SK-N-SH (cell line): Measurements from ENCODE around the gene ETV3. TPM values are rescaled to one million over a fixed set of nuclear protein-coding genes. Genes with fewer than 3 reads are reported as not detected.

Experiments used
- CTCF ChIA-PET: fragments of 300-600, 350-600 bp; formaldehyde crosslinking; extraction: SDS; loops from one replicate; lab custom pipeline; 2021; lab: Yijun Ruan, JAX
- POLR2A ChIA-PET: fragments of 350-600 bp; sonication (Branson Sonifier 250); formaldehyde crosslinking; extraction: SDS; loops from one replicate; lab custom pipeline; 2020; ENCODE audit warnings: antibody characterized with exemption, inconsistent platforms; lab: Yijun Ruan, JAX
- DNase-seq: peaks from one replicate; pipeline ENCODE4 v3.0.0; 2012
- H2AFZ ChIP-seq: fragments of 200-600 bp; sonication (generic); 2 replicates; pipeline ENCODE4 v1.8.1; 2016; ENCODE audit warnings: antibody characterized with exemption, mild to moderate bottlenecking, low read depth
- H3F3A ChIP-seq: fragments of 200-600 bp; sonication (generic); replicated peaks from 2 replicates; pipeline ENCODE3; 2016; ENCODE audit warnings: antibody characterized with exemption, mild to moderate bottlenecking; ENCODE audit not compliant: insufficient read depth
- H3K27ac ChIP-seq, 2 experiments: fragments of 200-500 bp in 1 of 2; fragments of 200-600 bp in 1 of 2; sonication (Bioruptor generic) in 1 of 2; sonication (generic), shearing (Covaris generic) in 1 of 2; 2 replicates each; pipeline versions ENCODE4 v1.5.1 to v1.6.1; 2014 to 2016; ENCODE audit warnings: low read depth in 2 of 2, inconsistent platforms in 1 of 2, low read length in 1 of 2, mild to moderate bottlenecking in 1 of 2, mixed read lengths in 1 of 2
- H3K27me3 ChIP-seq: fragments of 200-600 bp; sonication (generic), shearing (Covaris generic); 2 replicates; pipeline ENCODE4 v1.6.1; 2016; ENCODE audit warnings: mixed run types; ENCODE audit not compliant: insufficient read depth
- H3K36me3 ChIP-seq, 2 experiments: fragments of 200-500 bp in 1 of 2; fragments of 200-600 bp in 1 of 2; sonication (Bioruptor generic) in 1 of 2; sonication (generic) in 1 of 2; replicated peaks in 1 of 2; 2 replicates each; pipeline versions ENCODE3 to v1.5.1; 2014 to 2016; ENCODE audit warnings: low read length in 1 of 2, mild to moderate bottlenecking in 1 of 2; ENCODE audit not compliant: insufficient read depth in 2 of 2, control insufficient read depth in 1 of 2
- H3K4me1 ChIP-seq, 2 experiments: fragments of 200-500 bp in 1 of 2; fragments of 200-600 bp in 1 of 2; sonication (Bioruptor generic) in 1 of 2; sonication (generic), shearing (Covaris generic) in 1 of 2; 2 replicates each; pipeline versions ENCODE4 v1.5.1 to v1.6.1; 2014 to 2016; ENCODE audit warnings: low read depth in 1 of 2, low read length in 1 of 2, mixed run types in 1 of 2; ENCODE audit not compliant: insufficient read depth in 2 of 2, control insufficient read depth in 1 of 2
- H3K4me2 ChIP-seq: fragments of 200-600 bp; sonication (generic), shearing (Covaris generic); 2 replicates; pipeline ENCODE4 v1.6.1; 2017; ENCODE audit warnings: mixed run types
- H3K4me3 ChIP-seq, 2 experiments: fragments of 200-500 bp in 1 of 2; fragments of 200-600 bp in 1 of 2; sonication (Bioruptor generic) in 1 of 2; sonication (generic), shearing (Covaris generic) in 1 of 2; 2 replicates each; pipeline versions ENCODE4 v1.5.1 to v1.8.1; 2014 to 2016; ENCODE audit warnings: low read depth in 2 of 2, inconsistent platforms in 1 of 2, low read length in 1 of 2, mild to moderate bottlenecking in 1 of 2, mixed read lengths in 1 of 2, moderate library complexity in 1 of 2
- H3K79me2 ChIP-seq: fragments of 200-600 bp; sonication (generic); 2 replicates; pipeline ENCODE4 v1.8.1; 2017; ENCODE audit warnings: mild to moderate bottlenecking; ENCODE audit not compliant: insufficient read depth
- H3K9ac ChIP-seq: fragments of 200-600 bp; sonication (generic); 2 replicates; pipeline ENCODE4 v1.6.1; 2017; ENCODE audit warnings: mixed run types
- H3K9me2 ChIP-seq: fragments of 200-600 bp; sonication (generic); 2 replicates; pipeline ENCODE4 v1.6.1; 2017; ENCODE audit warnings: mixed run types
- H3K9me3 ChIP-seq: fragments of 200-600 bp; sonication (generic); 2 replicates; pipeline ENCODE4 v1.6.1; 2017; ENCODE audit warnings: mixed run types, mild to moderate bottlenecking, moderate library complexity
- H4K20me1 ChIP-seq: fragments of 200-600 bp; sonication (generic); 2 replicates; pipeline ENCODE4 v1.6.1; 2017; ENCODE audit warnings: mild to moderate bottlenecking, mixed run types; ENCODE audit not compliant: insufficient read depth
- CHD2 ChIP-seq: fragments of 150-350 bp; IDR thresholded peaks from 2 replicates; pipeline ENCODE4 v1.6.1; 2018; ENCODE audit warnings: low read length; ENCODE audit not compliant: partially characterized antibody
- ELF1 ChIP-seq: IDR thresholded peaks from 2 replicates; pipeline ENCODE4 v1.4.0; 2012
- EZH2phosphoT487 ChIP-seq: fragments of 200-600 bp; sonication (generic); IDR thresholded peaks from 2 replicates; pipeline ENCODE4 v1.6.1; 2017; ENCODE audit warnings: low read depth, mixed run types, mild to moderate bottlenecking, antibody characterized with exemption, moderate library complexity, borderline replicate concordance
- FOSL2 ChIP-seq: IDR thresholded peaks from 2 replicates; pipeline ENCODE4 v1.4.0; 2012; ENCODE audit warnings: low read depth, mild to moderate bottlenecking, moderate library complexity, borderline replicate concordance
- FOXM1 ChIP-seq: IDR thresholded peaks from 2 replicates; pipeline ENCODE4 v1.4.0; 2012; ENCODE audit warnings: low read depth, mild to moderate bottlenecking
- GABPA ChIP-seq: IDR thresholded peaks from 2 replicates; pipeline ENCODE4 v1.4.0; 2012; ENCODE audit warnings: low read depth, mild to moderate bottlenecking
- MAX ChIP-seq: IDR thresholded peaks from 2 replicates; pipeline ENCODE4 v1.4.0; 2012; ENCODE audit warnings: low read depth
- MEF2A ChIP-seq: IDR thresholded peaks from 2 replicates; pipeline ENCODE4 v1.4.0; 2012; ENCODE audit warnings: low read depth, borderline replicate concordance
- MXI1 ChIP-seq: IDR thresholded peaks from 2 replicates; pipeline ENCODE4 v1.6.1; 2012; ENCODE audit warnings: mild to moderate bottlenecking, low read depth, low read length, improper control_type of control experiment
- NFIC ChIP-seq: IDR thresholded peaks from 2 replicates; pipeline ENCODE4 v1.4.0; 2012; ENCODE audit warnings: borderline replicate concordance
- PBX3 ChIP-seq: IDR thresholded peaks from 2 replicates; pipeline ENCODE4; 2012
- POLR2AphosphoS5 ChIP-seq: IDR thresholded peaks from 2 replicates; pipeline ENCODE4 v1.6.1; 2012; ENCODE audit warnings: low read depth, low read length
- RCOR1 ChIP-seq: fragments of 150-350 bp; IDR thresholded peaks from 2 replicates; pipeline ENCODE4 v1.6.1; 2017; ENCODE audit warnings: antibody characterized with exemption, low read length
- SIN3A ChIP-seq: IDR thresholded peaks from 2 replicates; pipeline ENCODE4 v1.6.1; 2012; ENCODE audit warnings: low read depth, mild to moderate bottlenecking, low read length, moderate library complexity, borderline replicate concordance
- TAF1 ChIP-seq: IDR thresholded peaks from 2 replicates; pipeline ENCODE4 v1.6.1; 2012; ENCODE audit warnings: low read depth, mild to moderate bottlenecking, low read length, moderate library complexity, borderline replicate concordance
- TEAD4 ChIP-seq: IDR thresholded peaks from 2 replicates; pipeline ENCODE4 v1.4.0; 2012; ENCODE audit warnings: mild to moderate bottlenecking, borderline replicate concordance; ENCODE audit not compliant: insufficient read depth
- USF1 ChIP-seq: IDR thresholded peaks from 2 replicates; pipeline ENCODE4 v1.4.0; 2012; ENCODE audit warnings: low read depth, borderline replicate concordance
- YY1 ChIP-seq: IDR thresholded peaks from 2 replicates; pipeline ENCODE4 v1.4.0; 2012; ENCODE audit warnings: low read depth, mild to moderate bottlenecking
- WGBS: methylation state at CpG from one replicate; pipeline ENCODE4 v1.1.6; 2017; ENCODE audit warnings: low lambda C conversion rate; 5-methylcytosine and 5-hydroxymethylcytosine counted together
- polyA plus RNA-seq, 3 experiments: library from polyadenylated mRNA; depleted of rRNA; stranded (reverse); fragments of >200 nt; gene quantifications; 2 replicates each; pipeline ENCODE4 v1.2.3, GENCODE V29; 2012

Gene ETV3
- polyA plus RNA-seq, 1 of the 3 experiments (the other 2 are of a cell fraction): 5.4 TPM

- no peak overlapping the region for H3K4me2 ChIP-seq
- WGBS: 68% methylated on average over 4 of the region's 4 CpGs
- no peaks in the 10 kb centered on the region for H3K9me2 ChIP-seq
- no peak for DNase-seq
- no peaks in the 10 kb centered on the region for H3K36me3 ChIP-seq
- CTCF ChIA-PET: interaction anchor here (18.9 kb wide), 1 partner anchor 74 kb away, joined by 586 read pairs; no protein-coding TSS in a partner anchor
- no peaks in the 10 kb centered on the region for H4K20me1 ChIP-seq
- POLR2A ChIA-PET: no interaction called here
- H3K9me3 ChIP-seq: no peaks in the 10 kb centered on the region
- no peak overlapping the region for H3K4me3 ChIP-seq
- H3K79me2 ChIP-seq: no peaks in the 10 kb centered on the region
- no peak overlapping the region for H3K9ac ChIP-seq
- H2AFZ ChIP-seq: no peak overlapping the region
- TF ChIP-seq YY1 (no peak), SIN3A (no peak), TEAD4 (no peak), FOXM1 (no peak), ELF1 (no peak), MAX (no peak)
- H3K27me3 ChIP-seq: no peaks in the 10 kb centered on the region
- no peaks in the 10 kb centered on the region for H3F3A ChIP-seq
- peaks cover 12 to 27% of the 10 kb centered on the region in 2 experiments; a peak in 3 of 4 replicates for H3K4me1 ChIP-seq
- H3K27ac ChIP-seq: no peak overlapping the region
Observed at GRCh38 chr1:157158967-157159366, 20.8 kb upstream of the ETV3 start.

GRCh38 chr1:157157501-157158190 lies 19.5 kb upstream of the ETV3 start:
- no peak overlapping the region for H3K4me2 ChIP-seq
- peak overlapping the region; percentile 66 for H2AFZ ChIP-seq
- no peaks in the 10 kb centered on the region for H3K9me3 ChIP-seq
- WGBS: 58% methylated on average over 9 of the region's 9 CpGs
- H3K9ac ChIP-seq: no peak overlapping the region
- H3K79me2 ChIP-seq: no peaks in the 10 kb centered on the region
- H4K20me1 ChIP-seq: no peaks in the 10 kb centered on the region
- H3K27me3 ChIP-seq: no peaks in the 10 kb centered on the region
- H3K27ac ChIP-seq: no peak overlapping the region
- no peaks in the 10 kb centered on the region for H3F3A ChIP-seq
- peaks cover 15 to 34% of the 10 kb centered on the region in 2 experiments; a peak in 3 of 4 replicates for H3K4me1 ChIP-seq
- no peak for DNase-seq
- POLR2A ChIA-PET: interaction anchor here (2.7 kb wide), 1 partner anchor 67 kb away, joined by 13 read pairs; no protein-coding TSS in a partner anchor
- TF ChIP-seq GABPA: no peak
- TF ChIP-seq YY1: no peak
- no peak for TF ChIP-seq NFIC
- no peak for TF ChIP-seq USF1
- no peak for TF ChIP-seq PBX3
- no peak for TF ChIP-seq TAF1
- TF ChIP-seq CHD2: no peak
- TF ChIP-seq EZH2phosphoT487: no peak
- TF ChIP-seq MXI1: no peak
- no peak for TF ChIP-seq SIN3A
- no peak for TF ChIP-seq MEF2A
- TF ChIP-seq RCOR1: no peak
- TF ChIP-seq POLR2AphosphoS5: no peak
- TF ChIP-seq FOSL2: no peak
- TF ChIP-seq, all 33 proteins: peak for 0
- Histone ChIP-seq H3K4me3 (no peak overlapping the region), H3K36me3 (no peaks in the 10 kb centered on the region), H3K9me2 (no peaks in the 10 kb centered on the region)
- CTCF ChIA-PET: interaction anchor here (1.1 to 18.9 kb wide), 11 partner anchors 17 to 263 kb away, joined by 3 to 586 read pairs (median 11); partner anchors contain the start of gene ETV3
